ENCODE data around the gene WWOX. TPM values are rescaled to one million over a fixed set of nuclear protein-coding genes. Genes with fewer than 3 reads are reported as not detected.

The WWOX gene
- total and polyA plus RNA-seq, 4 donors = 5.4 to 61.5 (median 18.4) TPM

DNA sequence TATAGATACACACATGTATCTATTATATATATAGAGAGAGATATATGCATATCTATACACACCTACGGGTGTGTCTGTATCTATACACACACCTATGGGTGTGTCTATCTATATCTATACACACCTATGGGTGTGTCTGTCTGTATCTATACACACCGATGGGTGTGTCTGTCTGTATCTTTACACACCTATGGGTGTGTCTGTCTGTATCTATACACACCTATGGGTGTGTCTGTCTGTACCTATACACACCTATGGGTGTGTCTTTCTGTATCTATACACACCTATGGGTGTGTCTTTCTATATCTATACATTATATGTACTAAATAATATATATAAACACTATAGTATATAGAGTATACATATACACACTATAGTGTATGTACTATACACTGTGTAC lies 762.6 kb downstream of the WWOX start:
- H3K4me1 ChIP-seq (ENCODE audit: control insufficient read depth in 5 of 5, insufficient read depth in 5 of 5, low read length in 5 of 5) = peaks cover 0 to 6% (median 0%) of the 10 kb centered on the region in 5 donors
- WGBS, 2 donors = 99 to 100% methylated on average over 2 of the region's 2 CpGs

DNA sequence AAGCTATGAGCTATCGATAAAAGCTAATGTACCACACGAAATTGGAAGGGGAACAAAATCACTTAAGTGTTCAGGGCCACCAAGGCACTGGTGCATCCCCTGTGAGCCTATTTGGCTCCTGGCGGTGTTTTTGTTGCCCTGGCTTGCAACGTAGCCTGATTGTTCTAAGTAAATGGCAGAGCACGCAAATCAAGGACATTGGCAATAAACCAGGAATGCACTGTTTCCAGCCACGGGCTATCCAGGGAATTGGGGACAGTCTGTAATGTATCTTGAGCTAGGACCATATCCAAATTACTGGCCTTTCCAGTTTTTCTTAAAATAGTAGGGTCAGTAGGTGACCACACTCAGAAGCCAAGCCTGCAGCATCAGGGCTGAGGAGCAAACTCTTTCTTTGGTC lies 767.1 kb downstream of the WWOX start:
- 72 to 82% methylated on average over 6 of the region's 6 CpGs for WGBS, 2 donors
- TF ChIP-seq, protein P1, sequence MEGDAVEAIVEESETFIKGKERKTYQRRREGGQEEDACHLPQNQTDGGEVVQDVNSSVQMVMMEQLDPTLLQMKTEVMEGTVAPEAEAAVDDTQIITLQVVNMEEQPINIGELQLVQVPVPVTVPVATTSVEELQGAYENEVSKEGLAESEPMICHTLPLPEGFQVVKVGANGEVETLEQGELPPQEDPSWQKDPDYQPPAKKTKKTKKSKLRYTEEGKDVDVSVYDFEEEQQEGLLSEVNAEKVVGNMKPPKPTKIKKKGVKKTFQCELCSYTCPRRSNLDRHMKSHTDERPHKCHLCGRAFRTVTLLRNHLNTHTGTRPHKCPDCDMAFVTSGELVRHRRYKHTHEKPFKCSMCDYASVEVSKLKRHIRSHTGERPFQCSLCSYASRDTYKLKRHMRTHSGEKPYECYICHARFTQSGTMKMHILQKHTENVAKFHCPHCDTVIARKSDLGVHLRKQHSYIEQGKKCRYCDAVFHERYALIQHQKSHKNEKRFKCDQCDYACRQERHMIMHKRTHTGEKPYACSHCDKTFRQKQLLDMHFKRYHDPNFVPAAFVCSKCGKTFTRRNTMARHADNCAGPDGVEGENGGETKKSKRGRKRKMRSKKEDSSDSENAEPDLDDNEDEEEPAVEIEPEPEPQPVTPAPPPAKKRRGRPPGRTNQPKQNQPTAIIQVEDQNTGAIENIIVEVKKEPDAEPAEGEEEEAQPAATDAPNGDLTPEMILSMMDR (IDR thresholded peaks at IDR 0.05; ENCODE audit: control extremely low read depth, extremely low read depth) = no peak
- no peak for DNase-seq
- H3K4me3 ChIP-seq = no peak overlapping the region
- no peak overlapping the region for H3K27ac ChIP-seq (ENCODE audit: low read depth in 1 of 2, low read length in 1 of 2)
- H3K27me3 ChIP-seq (ENCODE audit: control insufficient read depth in 3 of 3, insufficient read depth in 3 of 3, low read length in 2 of 3) = no peaks in the 10 kb centered on the region
- no peak for ATAC-seq (ENCODE audit: insufficient read depth, low FRiP score)
- H3K4me1 ChIP-seq (ENCODE audit: control insufficient read depth in 5 of 5, insufficient read depth in 5 of 5, low read length in 5 of 5) = peaks cover 0 to 6% (median 0%) of the 10 kb centered on the region in 5 donors
- no peaks in the 10 kb centered on the region for H3K36me3 ChIP-seq (ENCODE audit: control insufficient read depth in 4 of 4, insufficient read depth in 4 of 4, low read length in 4 of 4)
- no peak overlapping the region for H3K9ac ChIP-seq (ENCODE audit: insufficient read depth in 1 of 2, low read length in 2 of 2)
- H3K9me3 ChIP-seq (ENCODE audit: control insufficient read depth in 4 of 4, insufficient read depth in 3 of 4, low read length in 3 of 4) = no peaks in the 10 kb centered on the region

More for the DNA sequence above, 762.6 kb downstream of the WWOX start:
- TF ChIP-seq, protein P1 (IDR thresholded peaks at IDR 0.05; ENCODE audit: control extremely low read depth, extremely low read depth) = no peak
- ATAC-seq (ENCODE audit: insufficient read depth, low FRiP score) = no peak
- no peak overlapping the region for H3K27ac ChIP-seq (ENCODE audit: low read depth in 1 of 2, low read length in 1 of 2)
- no peak overlapping the region for H3K9ac ChIP-seq (ENCODE audit: insufficient read depth in 1 of 2, low read length in 2 of 2)
- H3K9me3 ChIP-seq (ENCODE audit: control insufficient read depth in 4 of 4, insufficient read depth in 3 of 4, low read length in 3 of 4) = no peaks in the 10 kb centered on the region
- DNase-seq = no peak
- H3K4me3 ChIP-seq = no peak overlapping the region
- no peaks in the 10 kb centered on the region for H3K36me3 ChIP-seq (ENCODE audit: control insufficient read depth in 4 of 4, insufficient read depth in 4 of 4, low read length in 4 of 4)
- no peaks in the 10 kb centered on the region for H3K27me3 ChIP-seq (ENCODE audit: control insufficient read depth in 3 of 3, insufficient read depth in 3 of 3, low read length in 2 of 3)

DNA sequence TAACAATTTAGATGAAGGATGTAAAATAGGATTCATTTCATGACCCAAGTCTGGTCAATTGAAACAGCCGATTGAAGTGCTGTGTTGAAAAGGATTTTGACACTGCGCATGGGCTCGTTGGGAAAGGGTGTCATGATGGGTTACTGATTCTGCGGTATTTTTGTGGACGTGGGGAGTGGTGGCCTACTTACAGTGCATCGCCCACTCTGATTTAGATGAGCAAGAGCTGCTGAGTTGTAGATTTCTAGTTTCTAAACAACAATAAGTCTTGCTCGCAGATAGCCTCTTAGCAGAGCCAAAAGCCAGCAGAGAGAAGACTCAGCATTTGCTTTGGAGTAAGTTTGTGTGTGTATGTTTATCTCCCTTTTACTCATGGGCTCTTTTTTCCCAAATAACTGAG lies 770.0 kb downstream of the WWOX start:
- Histone ChIP-seq H3K36me3 (ENCODE audit: control insufficient read depth in 4 of 4, insufficient read depth in 4 of 4, low read length in 4 of 4) (no peaks in the 10 kb centered on the region), H3K27ac (ENCODE audit: low read depth in 1 of 2, low read length in 1 of 2) (no peak overlapping the region), H3K4me3 (no peak overlapping the region), H3K27me3 (ENCODE audit: control insufficient read depth in 3 of 3, insufficient read depth in 3 of 3, low read length in 2 of 3) (no peaks in the 10 kb centered on the region), H3K9ac (ENCODE audit: insufficient read depth in 1 of 2, low read length in 2 of 2) (no peak overlapping the region), H3K9me3 (ENCODE audit: control insufficient read depth in 4 of 4, insufficient read depth in 3 of 4, low read length in 3 of 4) (no peaks in the 10 kb centered on the region), H3K4me1 (ENCODE audit: control insufficient read depth in 5 of 5, insufficient read depth in 5 of 5, low read length in 5 of 5) (peaks cover 0 to 6% (median 0%) of the 10 kb centered on the region in 5 donors)
- DNase-seq (no peak), ATAC-seq (ENCODE audit: insufficient read depth, low FRiP score) (no peak)
- 88% methylated on average over 7 of the region's 7 CpGs for WGBS, 2 donors
- TF ChIP-seq, protein P1 (IDR thresholded peaks at IDR 0.05; ENCODE audit: control extremely low read depth, extremely low read depth) = no peak

DNA sequence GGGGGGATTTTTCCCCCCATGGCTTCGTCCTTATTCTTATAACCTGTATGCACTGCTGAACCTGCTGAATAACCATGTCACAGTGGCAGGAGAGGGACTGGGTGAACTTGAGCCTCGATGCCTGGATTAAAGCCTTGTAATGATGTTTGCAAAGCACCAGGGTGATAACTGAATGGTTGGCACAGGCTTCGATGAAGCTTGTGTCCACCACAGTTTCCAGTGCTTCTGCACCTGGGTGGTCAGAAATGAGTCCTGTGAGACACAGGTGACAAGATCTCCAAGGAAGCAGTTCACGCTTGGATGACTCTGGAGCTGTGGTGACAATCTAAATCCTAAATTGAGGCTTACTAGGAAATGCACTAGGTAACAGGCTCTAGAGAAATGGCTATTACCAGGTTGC lies 771.8 kb downstream of the WWOX start:
- H3K36me3 ChIP-seq (ENCODE audit: control insufficient read depth in 4 of 4, insufficient read depth in 4 of 4, low read length in 4 of 4) = no peaks in the 10 kb centered on the region
- TF ChIP-seq, protein P1 (IDR thresholded peaks at IDR 0.05; ENCODE audit: control extremely low read depth, extremely low read depth) = no peak
- H3K27ac ChIP-seq (ENCODE audit: low read depth in 1 of 2, low read length in 1 of 2) = no peak overlapping the region
- H3K9me3 ChIP-seq (ENCODE audit: control insufficient read depth in 4 of 4, insufficient read depth in 3 of 4, low read length in 3 of 4) = no peaks in the 10 kb centered on the region
- ATAC-seq (ENCODE audit: insufficient read depth, low FRiP score) (no peak), DNase-seq (no peak)
- no peak overlapping the region for H3K4me3 ChIP-seq
- peaks cover 0 to 23% (median 0%) of the 10 kb centered on the region in 5 donors for H3K4me1 ChIP-seq (ENCODE audit: control insufficient read depth in 5 of 5, insufficient read depth in 5 of 5, low read length in 5 of 5)
- 92 to 95% methylated on average over 4 of the region's 4 CpGs for WGBS, 2 donors
- H3K9ac ChIP-seq (ENCODE audit: insufficient read depth in 1 of 2, low read length in 2 of 2) = no peak overlapping the region
- no peaks in the 10 kb centered on the region for H3K27me3 ChIP-seq (ENCODE audit: control insufficient read depth in 3 of 3, insufficient read depth in 3 of 3, low read length in 2 of 3)
